ENCODE data around the gene FFAR1.

DNA sequence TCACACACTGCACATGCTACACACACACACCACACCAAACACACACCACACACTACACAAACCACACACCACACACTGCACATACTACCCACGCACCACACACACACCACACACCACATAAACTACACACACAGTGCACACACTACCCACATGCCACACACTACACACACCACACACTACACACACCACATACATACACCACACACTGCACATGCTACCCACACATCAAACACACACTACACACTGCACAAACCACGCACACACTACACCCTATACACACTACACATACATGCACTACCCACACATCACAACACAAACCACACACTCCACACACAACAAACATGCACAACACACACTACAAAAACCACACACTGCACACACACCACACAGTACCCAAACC is 49.8 kb upstream of the FFAR1 start:
- TF ChIP-seq, protein P1, sequence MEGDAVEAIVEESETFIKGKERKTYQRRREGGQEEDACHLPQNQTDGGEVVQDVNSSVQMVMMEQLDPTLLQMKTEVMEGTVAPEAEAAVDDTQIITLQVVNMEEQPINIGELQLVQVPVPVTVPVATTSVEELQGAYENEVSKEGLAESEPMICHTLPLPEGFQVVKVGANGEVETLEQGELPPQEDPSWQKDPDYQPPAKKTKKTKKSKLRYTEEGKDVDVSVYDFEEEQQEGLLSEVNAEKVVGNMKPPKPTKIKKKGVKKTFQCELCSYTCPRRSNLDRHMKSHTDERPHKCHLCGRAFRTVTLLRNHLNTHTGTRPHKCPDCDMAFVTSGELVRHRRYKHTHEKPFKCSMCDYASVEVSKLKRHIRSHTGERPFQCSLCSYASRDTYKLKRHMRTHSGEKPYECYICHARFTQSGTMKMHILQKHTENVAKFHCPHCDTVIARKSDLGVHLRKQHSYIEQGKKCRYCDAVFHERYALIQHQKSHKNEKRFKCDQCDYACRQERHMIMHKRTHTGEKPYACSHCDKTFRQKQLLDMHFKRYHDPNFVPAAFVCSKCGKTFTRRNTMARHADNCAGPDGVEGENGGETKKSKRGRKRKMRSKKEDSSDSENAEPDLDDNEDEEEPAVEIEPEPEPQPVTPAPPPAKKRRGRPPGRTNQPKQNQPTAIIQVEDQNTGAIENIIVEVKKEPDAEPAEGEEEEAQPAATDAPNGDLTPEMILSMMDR (conservative IDR thresholded peaks at IDR 0.05): no peak
- no peak for TF ChIP-seq ZFX (IDR thresholded peaks at IDR 0.05)

All from C4-2B (cell line).